ENCODE measurements around the gene TNFSF15. TPM values are rescaled to one million over a fixed set of nuclear protein-coding genes. Genes with fewer than 3 reads are reported as not detected.
A peak's percentile ranks its signal among the peaks of the same experiment; 100 is the strongest.

TNFSF15 gene
- total and polyA plus RNA-seq, 2 of the 4 experiments (the other 2 are of a cell fraction), result 0.03 to 0.18 TPM

- in situ Hi-C loops (cut with MboI; ENCODE audit: low sequenced_read_pairs), result no loop called here
- Histone ChIP-seq H3K4me2 (ENCODE audit: low read depth, low read length) (no peak overlapping the region; the same call in 1 of the 2 replicates), H3K14ac (replicated peaks; ENCODE audit: low read depth, low read length) (no peak overlapping the region), H4K5ac (ENCODE audit: low read depth, low read length) (no peak overlapping the region), H3K9me3 (ENCODE audit: control insufficient read depth, insufficient read depth, low read length) (no peaks in the 10 kb centered on the region), H3K27ac (ENCODE audit: insufficient read depth, low read length) (no peak overlapping the region), H3K4ac (ENCODE audit: low read depth, low read length) (0 out of 2 replicates have a peak overlapping the region, but pooled peaks have one; percentile 51), H3K18ac (ENCODE audit: low read depth, low read length) (no peak overlapping the region), H4K91ac (ENCODE audit: insufficient read depth, low read depth, low read length) (no peak overlapping the region), H4K20me1 (ENCODE audit: insufficient read depth, low read length) (peaks cover 4% of the 10 kb centered on the region; the same call in 1 of the 2 replicates), H2AK9ac (replicated peaks; ENCODE audit: low read depth, low read length, poor library complexity) (no peak overlapping the region), H3K9me1 (ENCODE audit: insufficient read depth, low read length) (peaks cover 10% of the 10 kb centered on the region), H2AFZ (replicated peaks; ENCODE audit: low read length, poor library complexity) (no peak overlapping the region), H3K4me1 (ENCODE audit: control insufficient read depth, insufficient read depth, low read length) (peaks cover 15% of the 10 kb centered on the region), H2BK120ac (ENCODE audit: low read depth, low read length) (no peak overlapping the region), H4K8ac (ENCODE audit: low read depth in 2 of 2, low read length in 2 of 2) (no peak overlapping the region), H2AK5ac (ENCODE audit: low read depth, low read length) (no peak overlapping the region), H3K36me3 (ENCODE audit: control insufficient read depth, insufficient read depth, low read length) (no peaks in the 10 kb centered on the region), H3K4me3 (ENCODE audit: insufficient read depth, low read depth, low read length) (no peak overlapping the region), H3K23ac (ENCODE audit: low read depth, low read length) (no peak overlapping the region), H3K79me1 (ENCODE audit: low read depth in 1 of 2, low read length in 2 of 2) (no peaks in the 10 kb centered on the region), H2BK5ac (ENCODE audit: low read depth, low read length, poor library complexity, severe bottlenecking) (no peak overlapping the region), H3K9ac (ENCODE audit: low read depth, low read length) (no peak overlapping the region), H3K27me3 (ENCODE audit: control insufficient read depth, insufficient read depth, low read length) (peaks cover 5% of the 10 kb centered on the region; the same call in 1 of the 2 replicates), H3K56ac (ENCODE audit: extremely low read depth, insufficient read depth, low read length) (no peak overlapping the region), H2BK15ac (ENCODE audit: low read depth, low read length) (no peak overlapping the region), H2BK20ac (ENCODE audit: low read depth, low read length) (0 out of 2 replicates have a peak overlapping the region, but pooled peaks have one; percentile 25)
- WGBS, 2 experiments (ENCODE audit: extremely low coverage in 2 of 2, insufficient read length in 1 of 2), result no CpG with 5 or more reads among the region's 2 CpGs
- CTCF ChIA-PET, result interaction anchor here (0.6 to 2.8 kb wide), 2 partner anchors 101 to 242 kb away, joined by 5 to 8 read pairs; no protein-coding TSS in a partner anchor
- no peak for DNase-seq
- ATAC-seq (ENCODE audit: low read depth), result no peak
- POLR2A ChIA-PET (ENCODE audit: unreplicated experiment), result interaction anchor here (0.6 kb wide), 1 partner anchor 1445 kb away, joined by 9 read pairs; no protein-coding TSS in a partner anchor
- intact Hi-C loops (cut with micrococcal nuclease), result no loop called here
- dilution Hi-C loops (cut with HindIII; ENCODE audit: low sequenced_read_pairs, unreplicated experiment), result no loop called here
- no TSS peak for BruUV-seq (replicated peaks)
- TF ChIP-seq MAFK (IDR thresholded peaks at IDR 0.05; ENCODE audit: low read depth, low read length), result no peak
- no peak for TF ChIP-seq CHD1 (IDR thresholded peaks at IDR 0.05; ENCODE audit: low read depth, low read length)
- TF ChIP-seq MXI1 (IDR thresholded peaks at IDR 0.05; ENCODE audit: borderline replicate concordance, low read depth, low read length), result no peak
- TF ChIP-seq FOS (IDR thresholded peaks at IDR 0.05; ENCODE audit: low read depth, low read length), result no peak
- no peak for TF ChIP-seq SMC3 (IDR thresholded peaks at IDR 0.05; ENCODE audit: low read depth, low read length)
- TF ChIP-seq USF2 (IDR thresholded peaks at IDR 0.05; ENCODE audit: low read depth, low read length), result no peak
- no peak for TF ChIP-seq RFX5 (IDR thresholded peaks at IDR 0.05; ENCODE audit: low read depth, low read length)
- no peak for TF ChIP-seq RAD21 (IDR thresholded peaks at IDR 0.05; ENCODE audit: low read length)
- TF ChIP-seq RCOR1 (IDR thresholded peaks at IDR 0.05; ENCODE audit: insufficient replicate concordance, low read length), result no peak
- no peak for TF ChIP-seq CEBPB (IDR thresholded peaks at IDR 0.05; ENCODE audit: low read depth, low read length)
- no peak for TF ChIP-seq POLR2A (IDR thresholded peaks at IDR 0.05; ENCODE audit: low read depth, low read length)
- TF ChIP-seq BHLHE40 (IDR thresholded peaks at IDR 0.05; ENCODE audit: low read depth, low read length), result no peak
Observed at GRCh38 chr9:114806526-114806900, 674 bp upstream of the TNFSF15 start.

Data from IMR-90 (cell line).